ENCODE results near the gene GRIK2.
"Not testable (repeated sequence)": the region's sequence is repeated elsewhere in the genome, so short reads cannot be mapped to it uniquely, and the experiment has no call there.

Gene GRIK2

GRCh38 chr6:101380897-101381630 lies 12.4 kb upstream of the GRIK2 start:
- H3K27ac ChIP-seq = no peak overlapping the region
- TF ChIP-seq CTCF (conservative IDR thresholded peaks at IDR 0.05) = no peak

DNA sequence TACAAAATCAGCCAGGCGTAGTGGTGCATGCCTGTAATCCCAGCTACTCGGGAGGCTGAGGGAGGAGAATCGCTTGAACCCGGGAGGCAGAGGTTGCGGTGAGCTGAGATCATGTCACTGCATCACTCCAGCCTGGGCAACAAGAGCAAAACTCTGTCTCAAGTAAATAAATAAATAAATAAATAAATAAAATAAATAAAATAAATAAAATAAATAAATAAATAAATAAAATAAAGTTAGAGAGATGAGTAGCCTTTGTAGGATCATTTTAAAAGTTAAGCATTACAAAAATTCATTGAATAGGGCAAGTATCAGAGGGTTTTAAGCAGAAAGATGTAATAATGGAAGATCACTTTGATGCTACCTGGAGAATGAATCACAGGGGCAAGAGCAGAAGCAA lies 9.8 kb upstream of the GRIK2 start:
- H3K27ac ChIP-seq = not testable (repeated sequence)

DNA sequence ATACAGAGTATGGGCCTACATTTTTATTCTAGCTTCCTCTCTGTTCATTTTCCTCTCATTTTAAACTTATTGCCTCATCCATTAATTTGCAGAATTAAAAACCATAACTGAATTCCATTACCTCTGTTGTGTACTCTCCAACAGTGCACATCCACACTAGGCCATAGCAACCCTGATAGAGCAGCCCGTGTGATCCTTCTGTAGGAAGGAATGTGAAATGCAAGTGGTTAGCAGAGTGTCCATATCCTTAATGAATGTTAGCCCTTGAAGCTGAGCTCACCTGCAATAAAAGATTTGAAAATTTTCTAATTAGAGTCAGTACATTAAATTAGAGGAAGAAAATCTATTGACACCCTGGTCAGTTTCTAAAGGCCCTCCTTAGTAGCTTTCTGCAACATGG lies 6.5 kb upstream of the GRIK2 start:
- H3K27ac ChIP-seq = no peak overlapping the region
- TF ChIP-seq CTCF (conservative IDR thresholded peaks at IDR 0.05) = 0 out of 2 replicates have a peak, but pooled peaks have one; percentile 19

DNA sequence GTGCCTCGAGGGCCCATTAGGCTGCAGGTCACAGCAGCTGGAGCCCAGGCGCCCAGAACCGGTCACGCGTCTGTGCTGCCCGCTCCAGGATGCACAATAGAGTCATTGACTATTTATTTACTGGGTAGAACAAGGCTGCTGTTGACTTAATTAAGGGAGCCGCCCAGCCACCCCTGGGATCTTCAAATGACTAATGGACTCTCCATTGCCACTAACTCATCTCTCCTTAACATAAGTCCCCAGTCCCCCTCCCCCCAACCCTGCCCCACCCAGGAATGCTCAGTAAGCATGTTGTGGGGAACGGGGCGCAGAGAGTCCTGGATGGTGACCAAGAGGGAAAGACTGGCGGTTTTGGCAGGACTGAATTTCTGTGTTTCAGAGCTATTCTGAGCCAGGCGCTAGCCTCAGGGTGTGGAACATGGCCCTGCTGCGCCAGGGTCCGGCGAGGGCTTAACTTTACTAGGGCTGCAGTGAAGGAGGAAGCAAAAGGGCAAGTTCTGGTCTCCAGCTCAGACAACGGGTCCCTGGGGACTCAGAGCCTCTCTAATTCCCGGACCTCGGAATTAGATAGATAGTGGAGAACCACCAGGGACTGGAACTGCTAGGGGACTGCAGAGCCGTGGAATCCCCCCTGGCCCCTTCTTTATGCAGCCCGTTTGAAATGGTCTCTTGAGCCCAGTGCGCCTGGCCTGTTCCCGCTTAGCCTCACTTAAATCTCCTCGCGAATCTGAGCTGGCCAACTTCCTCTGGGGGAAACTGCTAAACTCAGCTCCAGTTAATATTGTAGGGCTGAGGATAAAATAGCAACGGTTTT lies 1.5 kb upstream of the GRIK2 start:
- H3K27ac ChIP-seq = no peak overlapping the region
- no peak for TF ChIP-seq CTCF (conservative IDR thresholded peaks at IDR 0.05)

GRCh38 chr6:101392586-101393230 lies 800 bp upstream of the GRIK2 start:
- no peak overlapping the region for H3K27ac ChIP-seq
- no peak for TF ChIP-seq CTCF (conservative IDR thresholded peaks at IDR 0.05)

DNA sequence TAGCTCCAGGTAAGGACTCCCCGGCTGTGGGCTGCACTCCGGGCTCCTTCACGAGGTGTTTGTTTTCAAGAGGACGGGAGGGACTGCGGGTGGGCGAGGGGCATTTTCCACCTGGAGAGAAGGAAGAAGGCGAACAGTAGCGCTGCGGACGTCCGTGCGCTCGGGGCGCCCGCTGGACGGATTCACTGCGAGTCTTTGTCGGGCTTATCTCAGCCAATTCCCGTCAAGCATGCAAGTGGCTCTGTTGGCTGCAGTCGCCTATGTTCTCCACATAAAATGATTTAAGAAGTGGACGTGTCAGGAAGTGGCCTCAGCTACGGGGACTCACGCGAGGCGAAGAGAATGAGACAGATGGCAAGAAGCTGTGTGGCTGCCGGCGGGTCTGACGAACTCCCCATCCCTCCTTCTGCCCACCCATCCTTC lies 332 bp downstream of the GRIK2 start:
- peak overlapping the region; percentile 59 for H3K27ac ChIP-seq

DNA sequence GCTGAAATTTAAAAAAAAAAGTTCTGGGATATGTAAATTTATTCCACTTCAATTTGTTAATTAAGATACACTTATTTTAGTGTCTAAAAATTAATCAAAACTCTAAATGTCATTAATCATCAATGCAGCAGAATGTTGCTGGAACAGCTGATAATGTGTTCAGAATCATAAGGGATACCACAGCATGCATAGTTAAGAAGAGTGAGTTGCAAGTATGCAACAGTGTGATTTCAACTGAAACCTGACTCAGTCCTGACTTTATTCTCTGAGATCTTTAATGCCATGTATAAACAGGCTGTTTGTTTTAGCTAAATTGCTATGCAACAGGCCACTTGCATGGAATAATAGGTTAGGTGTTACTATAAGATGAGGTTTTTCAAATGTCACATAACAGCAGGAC lies 1.4 kb downstream of the GRIK2 start:
- no peak overlapping the region for H3K27ac ChIP-seq
- TF ChIP-seq CTCF (conservative IDR thresholded peaks at IDR 0.05) = no peak

More for the DNA sequence above, 332 bp downstream of the GRIK2 start:
- peak; percentile 17; the same call in 1 of the 2 replicates for TF ChIP-seq CTCF (conservative IDR thresholded peaks at IDR 0.05)
